Measurements from ENCODE around the gene NUBP2.

The NUBP2 gene

GRCh38 chr16:1817276-1817589 lies 34.5 kb downstream of the NUBP2 start:
- H3K79me2 ChIP-seq (ENCODE audit: control insufficient read depth, insufficient read depth, low read length, poor library complexity), result no peaks in the 10 kb centered on the region
- H3K9ac ChIP-seq (ENCODE audit: low read length), result no peak overlapping the region
- no peaks in the 10 kb centered on the region for H3K79me1 ChIP-seq (ENCODE audit: low read length)
- H4K91ac ChIP-seq (ENCODE audit: low read depth, low read length), result no peak overlapping the region
- H2BK120ac ChIP-seq (ENCODE audit: insufficient read depth, low read length, poor library complexity), result no peak overlapping the region
- H3K9me3 ChIP-seq (ENCODE audit: insufficient read depth, low read depth, low read length), result no peaks in the 10 kb centered on the region
- no peak overlapping the region for H3K23ac ChIP-seq (ENCODE audit: low read length)
- no peaks in the 10 kb centered on the region for H3K27me3 ChIP-seq (ENCODE audit: insufficient read depth, low read length)
- DNase-seq, result no peak
- no peak overlapping the region for H2AK5ac ChIP-seq (ENCODE audit: low read length)
- no peak overlapping the region for H2AFZ ChIP-seq (ENCODE audit: insufficient read depth, low read length, poor library complexity)
- H4K12ac ChIP-seq (ENCODE audit: low read depth, low read length), result no peak overlapping the region
- H3K36me3 ChIP-seq (ENCODE audit: control insufficient read depth in 1 of 2, insufficient read depth in 2 of 2, low read length in 2 of 2), result peaks cover 44 to 54% of the 10 kb centered on the region in 2 experiments
- H3K4me1 ChIP-seq (ENCODE audit: control insufficient read depth in 1 of 2, insufficient read depth in 2 of 2, low read length in 2 of 2), result no peaks in the 10 kb centered on the region
- H2BK12ac ChIP-seq (ENCODE audit: low read length), result no peak overlapping the region
- no peak overlapping the region for H3K14ac ChIP-seq (ENCODE audit: low read length)
- H3K27ac ChIP-seq (ENCODE audit: low read depth, low read length), result no peak overlapping the region
- no CpG with 5 or more reads among the region's 9 CpGs for WGBS (ENCODE audit: extremely low coverage, insufficient coverage, insufficient read length)
- H3K18ac ChIP-seq (ENCODE audit: low read length), result no peak overlapping the region
- no peak overlapping the region for H3K4me2 ChIP-seq (ENCODE audit: low read length)
- no peak overlapping the region for H4K8ac ChIP-seq (ENCODE audit: low read depth, low read length)
- no peak overlapping the region for H3K4me3 ChIP-seq (ENCODE audit: low read depth, low read length)
- no peak overlapping the region for H2BK5ac ChIP-seq (ENCODE audit: low read depth, low read length, poor library complexity)
- H3K4ac ChIP-seq (ENCODE audit: low read depth, low read length), result no peak overlapping the region

- H4K8ac ChIP-seq (ENCODE audit: low read depth, low read length), result no peak overlapping the region
- no peaks in the 10 kb centered on the region for H3K79me1 ChIP-seq (ENCODE audit: low read length)
- no peak overlapping the region for H3K18ac ChIP-seq (ENCODE audit: low read length)
- no CpG with 5 or more reads among the region's 17 CpGs for WGBS (ENCODE audit: extremely low coverage, insufficient coverage, insufficient read length)
- H3K4me2 ChIP-seq (ENCODE audit: low read length), result no peak overlapping the region
- H4K91ac ChIP-seq (ENCODE audit: low read depth, low read length), result no peak overlapping the region
- peaks cover 49 to 59% of the 10 kb centered on the region in 2 experiments for H3K36me3 ChIP-seq (ENCODE audit: control insufficient read depth in 1 of 2, insufficient read depth in 2 of 2, low read length in 2 of 2)
- H3K4me3 ChIP-seq (ENCODE audit: low read depth, low read length), result no peak overlapping the region
- H2BK5ac ChIP-seq (ENCODE audit: low read depth, low read length, poor library complexity), result no peak overlapping the region
- no peak overlapping the region for H2BK12ac ChIP-seq (ENCODE audit: low read length)
- no peak overlapping the region for H4K12ac ChIP-seq (ENCODE audit: low read depth, low read length)
- H3K23ac ChIP-seq (ENCODE audit: low read length), result no peak overlapping the region
- no peak overlapping the region for H3K14ac ChIP-seq (ENCODE audit: low read length)
- H2BK120ac ChIP-seq (ENCODE audit: insufficient read depth, low read length, poor library complexity), result no peak overlapping the region
- no peak overlapping the region for H3K27ac ChIP-seq (ENCODE audit: low read depth, low read length)
- DNase-seq, result no peak
- H2AK5ac ChIP-seq (ENCODE audit: low read length), result no peak overlapping the region
- H3K27me3 ChIP-seq (ENCODE audit: insufficient read depth, low read length), result no peaks in the 10 kb centered on the region
- H3K9me3 ChIP-seq (ENCODE audit: insufficient read depth, low read depth, low read length), result no peaks in the 10 kb centered on the region
- no peak overlapping the region for H3K4ac ChIP-seq (ENCODE audit: low read depth, low read length)
- H3K79me2 ChIP-seq (ENCODE audit: control insufficient read depth, insufficient read depth, low read length, poor library complexity), result no peaks in the 10 kb centered on the region
- no peak overlapping the region for H2AFZ ChIP-seq (ENCODE audit: insufficient read depth, low read length, poor library complexity)
- no peaks in the 10 kb centered on the region for H3K4me1 ChIP-seq (ENCODE audit: control insufficient read depth in 1 of 2, insufficient read depth in 2 of 2, low read length in 2 of 2)
- no peak overlapping the region for H3K9ac ChIP-seq (ENCODE audit: low read length)
These were observed 35.0 kb downstream of the NUBP2 start for GRCh38 chr16:1817716-1818115.

GRCh38 chr16:1818204-1818872 lies 35.6 kb downstream of the NUBP2 start:
- no peaks in the 10 kb centered on the region for H3K79me1 ChIP-seq (ENCODE audit: low read length)
- no peaks in the 10 kb centered on the region for H3K27me3 ChIP-seq (ENCODE audit: insufficient read depth, low read length)
- no peak overlapping the region for H3K23ac ChIP-seq (ENCODE audit: low read length)
- H3K4me2 ChIP-seq (ENCODE audit: low read length), result no peak overlapping the region
- no peak overlapping the region for H2BK5ac ChIP-seq (ENCODE audit: low read depth, low read length, poor library complexity)
- no peak overlapping the region for H3K14ac ChIP-seq (ENCODE audit: low read length)
- peaks cover 52 to 60% of the 10 kb centered on the region in 2 experiments for H3K36me3 ChIP-seq (ENCODE audit: control insufficient read depth in 1 of 2, insufficient read depth in 2 of 2, low read length in 2 of 2)
- H2BK12ac ChIP-seq (ENCODE audit: low read length), result no peak overlapping the region
- whole genome bisulfite sequencing (ENCODE audit: extremely low coverage, insufficient coverage, insufficient read length), result no CpG with 5 or more reads among the region's 27 CpGs
- no peaks in the 10 kb centered on the region for H3K4me1 ChIP-seq (ENCODE audit: control insufficient read depth in 1 of 2, insufficient read depth in 2 of 2, low read length in 2 of 2)
- no peak overlapping the region for H4K12ac ChIP-seq (ENCODE audit: low read depth, low read length)
- H3K9me3 ChIP-seq (ENCODE audit: insufficient read depth, low read depth, low read length), result no peaks in the 10 kb centered on the region
- no peaks in the 10 kb centered on the region for H3K79me2 ChIP-seq (ENCODE audit: control insufficient read depth, insufficient read depth, low read length, poor library complexity)
- H2BK120ac ChIP-seq (ENCODE audit: insufficient read depth, low read length, poor library complexity), result no peak overlapping the region
- DNase-seq, result no peak
- no peak overlapping the region for H3K4me3 ChIP-seq (ENCODE audit: low read depth, low read length)
- H4K91ac ChIP-seq (ENCODE audit: low read depth, low read length), result no peak overlapping the region
- no peak overlapping the region for H3K4ac ChIP-seq (ENCODE audit: low read depth, low read length)
- no peak overlapping the region for H4K8ac ChIP-seq (ENCODE audit: low read depth, low read length)
- no peak overlapping the region for H2AK5ac ChIP-seq (ENCODE audit: low read length)
- H3K27ac ChIP-seq (ENCODE audit: low read depth, low read length), result no peak overlapping the region
- no peak overlapping the region for H2AFZ ChIP-seq (ENCODE audit: insufficient read depth, low read length, poor library complexity)
- H3K9ac ChIP-seq (ENCODE audit: low read length), result no peak overlapping the region
- H3K18ac ChIP-seq (ENCODE audit: low read length), result no peak overlapping the region

GRCh38 chr16:1818873-1819525 lies 36.2 kb downstream of the NUBP2 start:
- no peak overlapping the region for H3K9ac ChIP-seq (ENCODE audit: low read length)
- H3K18ac ChIP-seq (ENCODE audit: low read length), result no peak overlapping the region
- H3K36me3 ChIP-seq (ENCODE audit: control insufficient read depth in 1 of 2, insufficient read depth in 2 of 2, low read length in 2 of 2), result peaks cover 52 to 60% of the 10 kb centered on the region in 2 experiments
- no peaks in the 10 kb centered on the region for H3K27me3 ChIP-seq (ENCODE audit: insufficient read depth, low read length)
- no peak for DNase-seq
- WGBS (ENCODE audit: extremely low coverage, insufficient coverage, insufficient read length), result no CpG with 5 or more reads among the region's 35 CpGs
- H3K4me2 ChIP-seq (ENCODE audit: low read length), result no peak overlapping the region
- no peaks in the 10 kb centered on the region for H3K9me3 ChIP-seq (ENCODE audit: insufficient read depth, low read depth, low read length)
- no peaks in the 10 kb centered on the region for H3K79me2 ChIP-seq (ENCODE audit: control insufficient read depth, insufficient read depth, low read length, poor library complexity)
- no peak overlapping the region for H4K91ac ChIP-seq (ENCODE audit: low read depth, low read length)
- no peaks in the 10 kb centered on the region for H3K79me1 ChIP-seq (ENCODE audit: low read length)
- no peak overlapping the region for H3K4ac ChIP-seq (ENCODE audit: low read depth, low read length)
- no peak overlapping the region for H4K8ac ChIP-seq (ENCODE audit: low read depth, low read length)
- no peak overlapping the region for H2AK5ac ChIP-seq (ENCODE audit: low read length)
- no peak overlapping the region for H2AFZ ChIP-seq (ENCODE audit: insufficient read depth, low read length, poor library complexity)
- no peaks in the 10 kb centered on the region for H3K4me1 ChIP-seq (ENCODE audit: control insufficient read depth in 1 of 2, insufficient read depth in 2 of 2, low read length in 2 of 2)
- no peak overlapping the region for H2BK12ac ChIP-seq (ENCODE audit: low read length)
- H4K12ac ChIP-seq (ENCODE audit: low read depth, low read length), result no peak overlapping the region
- no peak overlapping the region for H3K4me3 ChIP-seq (ENCODE audit: low read depth, low read length)
- H3K27ac ChIP-seq (ENCODE audit: low read depth, low read length), result no peak overlapping the region
- H3K14ac ChIP-seq (ENCODE audit: low read length), result no peak overlapping the region
- no peak overlapping the region for H2BK5ac ChIP-seq (ENCODE audit: low read depth, low read length, poor library complexity)
- H2BK120ac ChIP-seq (ENCODE audit: insufficient read depth, low read length, poor library complexity), result no peak overlapping the region
- H3K23ac ChIP-seq (ENCODE audit: low read length), result no peak overlapping the region

Measured in trophoblast cell (in vitro differentiated cells and primary cell).